DMS 273 (cell line): Measurements from ENCODE around the gene VEZF1.
"Not testable (repeated sequence)": the region's sequence is repeated elsewhere in the genome, so short reads cannot be mapped to it uniquely, and the experiment has no call there.

Experiments
- DNase-seq: peaks from one replicate; lab custom pipeline; 2025; ENCODE audit not compliant: unreplicated experiment; lab: John Stamatoyannopoulos, UW

VEZF1 gene

GRCh38 chr17:57976594-57976993, 11.5 kb downstream of the VEZF1 start:
- DNase-seq = no peak

- DNase-seq = no peak
Observed at GRCh38 chr17:57975044-57975443, 13.0 kb downstream of the VEZF1 start.

- not testable (repeated sequence) for DNase-seq
Observed at GRCh38 chr17:57974053-57974824, 13.8 kb downstream of the VEZF1 start.

GRCh38 chr17:57972151-57972550, 15.9 kb downstream of the VEZF1 start:
- no peak for DNase-seq

DNA sequence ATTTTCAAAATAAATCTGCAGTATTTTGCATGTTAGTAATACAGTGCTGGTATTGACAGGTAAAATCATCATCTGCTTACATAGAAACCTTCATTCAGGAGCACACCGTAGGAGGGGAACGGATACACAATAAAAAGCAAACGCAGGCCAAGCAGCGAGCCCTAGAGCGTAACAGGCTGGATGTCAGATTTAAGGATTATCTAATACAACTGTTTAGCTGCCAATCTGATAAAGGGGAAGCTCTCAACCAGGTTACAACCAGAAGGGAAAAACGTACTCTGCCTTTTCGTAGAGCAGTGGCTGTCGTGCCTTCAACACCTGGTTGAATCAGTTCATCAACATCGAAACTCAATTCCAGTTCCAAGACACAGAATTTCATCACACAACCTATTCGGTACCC, 16.5 kb downstream of the VEZF1 start:
- no peak for DNase-seq

GRCh38 chr17:57970710-57971109, 17.3 kb downstream of the VEZF1 start:
- DNase-seq = no peak

- no peak for DNase-seq
Observed at GRCh38 chr17:57968456-57968855, 19.6 kb downstream of the VEZF1 start.

DNA sequence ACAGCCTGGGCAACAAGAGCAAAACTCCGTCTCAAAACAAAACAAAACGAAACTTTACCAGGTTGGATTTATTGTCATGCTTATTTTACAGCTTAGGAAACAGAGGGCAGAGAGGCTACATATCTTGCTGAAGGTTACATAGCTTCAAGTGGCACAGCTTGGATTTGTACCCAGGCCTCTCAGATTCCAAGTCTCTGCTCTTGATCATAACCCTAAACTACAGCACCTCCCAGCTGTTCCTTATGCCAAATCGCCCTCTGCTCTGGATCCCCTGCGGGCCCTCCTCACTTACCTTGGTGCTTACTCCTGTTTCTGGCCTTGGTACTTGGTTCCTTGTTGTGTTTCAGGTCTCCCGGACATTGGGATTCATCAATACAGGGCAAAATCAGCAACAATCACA, 21.2 kb downstream of the VEZF1 start:
- DNase-seq = no peak

- DNase-seq = no peak
Observed at GRCh38 chr17:57966246-57966645, 21.8 kb downstream of the VEZF1 start.

- DNase-seq = no peak
Observed at GRCh38 chr17:57965521-57966160, 22.4 kb downstream of the VEZF1 start.

DNA sequence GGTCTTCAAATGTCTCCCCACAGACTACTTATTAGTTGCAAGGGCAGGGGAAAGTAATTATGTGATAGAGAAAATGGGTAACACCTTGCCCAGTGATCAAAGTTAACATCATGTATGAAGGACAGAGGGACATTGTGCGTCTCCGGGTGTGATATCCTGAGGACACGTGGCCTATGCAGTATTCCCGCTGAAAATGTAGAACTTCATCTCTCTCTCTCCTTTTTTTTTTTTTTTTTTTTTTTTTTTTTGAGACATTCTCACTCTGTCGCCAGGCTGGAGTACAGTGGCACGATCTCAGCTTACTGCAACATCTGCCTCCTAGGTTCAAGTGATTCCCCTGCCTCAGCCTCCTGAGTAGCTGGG, 24.9 kb downstream of the VEZF1 start:
- DNase-seq = no peak

DNA sequence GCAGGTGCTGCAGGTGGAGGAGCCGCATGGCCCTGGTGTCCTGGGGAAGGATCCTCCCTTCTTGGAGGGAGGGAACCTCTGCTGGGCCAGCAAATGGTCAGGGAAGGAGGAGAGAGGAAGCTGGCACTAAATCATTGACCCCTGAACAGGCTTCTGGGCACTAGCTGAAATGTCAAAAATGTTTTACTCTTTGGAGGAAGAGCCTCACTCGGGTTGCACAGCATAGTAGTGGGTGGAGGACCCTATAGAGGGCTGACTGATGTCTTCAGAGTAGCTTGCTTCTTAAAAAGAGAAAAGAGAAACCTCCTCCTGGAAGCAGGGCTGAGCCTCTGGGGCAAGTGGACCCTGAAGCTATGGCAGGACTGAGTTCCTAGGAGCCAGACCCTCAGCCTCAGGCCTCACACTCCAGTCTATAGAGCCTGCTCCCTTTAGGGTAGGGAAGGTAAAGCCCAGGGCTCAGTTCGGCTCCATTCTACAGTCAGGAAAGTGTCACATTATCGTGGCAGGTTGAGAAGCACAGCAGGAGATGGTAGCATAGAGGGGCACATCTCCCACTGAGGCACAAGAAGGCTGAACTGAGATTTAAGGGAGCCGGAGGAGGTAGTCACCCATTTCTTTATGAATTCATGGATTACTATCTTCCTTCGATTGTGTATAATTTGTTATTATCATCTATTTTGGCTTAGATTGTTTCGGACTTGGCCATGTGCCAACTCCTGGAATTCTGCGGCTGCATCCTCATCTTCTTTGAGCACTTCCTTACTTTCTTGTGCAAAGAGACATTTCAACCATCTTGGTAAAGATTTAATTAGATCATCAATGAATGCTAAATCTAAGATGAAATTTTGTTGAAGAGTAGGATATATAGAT, 25.5 kb downstream of the VEZF1 start:
- no peak for DNase-seq

- DNase-seq = no peak
Observed at GRCh38 chr17:57959929-57960328, 28.1 kb downstream of the VEZF1 start.

- not testable (repeated sequence) for DNase-seq
Observed at GRCh38 chr17:57958391-57958790, 29.7 kb downstream of the VEZF1 start.

DNA sequence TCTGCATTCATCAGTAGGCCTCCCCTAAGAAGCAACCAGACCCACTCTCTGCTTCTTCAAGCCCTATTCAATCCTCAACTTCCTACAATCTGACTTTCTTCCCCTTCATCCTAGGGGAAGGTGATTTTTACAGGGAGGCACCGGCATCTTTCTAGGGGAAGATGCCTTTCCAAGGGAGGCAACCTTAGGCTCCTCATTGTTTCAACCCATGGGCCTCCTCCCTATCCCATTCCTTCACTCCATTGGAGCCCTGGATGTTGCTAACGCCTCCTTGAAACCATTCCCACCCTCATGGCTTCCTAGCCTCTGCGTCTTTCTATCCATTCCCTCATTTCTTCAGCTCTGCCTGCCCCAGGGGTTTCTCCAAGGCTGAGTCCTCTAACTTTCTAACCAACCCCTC, 30.2 kb downstream of the VEZF1 start:
- no peak for DNase-seq

DNA sequence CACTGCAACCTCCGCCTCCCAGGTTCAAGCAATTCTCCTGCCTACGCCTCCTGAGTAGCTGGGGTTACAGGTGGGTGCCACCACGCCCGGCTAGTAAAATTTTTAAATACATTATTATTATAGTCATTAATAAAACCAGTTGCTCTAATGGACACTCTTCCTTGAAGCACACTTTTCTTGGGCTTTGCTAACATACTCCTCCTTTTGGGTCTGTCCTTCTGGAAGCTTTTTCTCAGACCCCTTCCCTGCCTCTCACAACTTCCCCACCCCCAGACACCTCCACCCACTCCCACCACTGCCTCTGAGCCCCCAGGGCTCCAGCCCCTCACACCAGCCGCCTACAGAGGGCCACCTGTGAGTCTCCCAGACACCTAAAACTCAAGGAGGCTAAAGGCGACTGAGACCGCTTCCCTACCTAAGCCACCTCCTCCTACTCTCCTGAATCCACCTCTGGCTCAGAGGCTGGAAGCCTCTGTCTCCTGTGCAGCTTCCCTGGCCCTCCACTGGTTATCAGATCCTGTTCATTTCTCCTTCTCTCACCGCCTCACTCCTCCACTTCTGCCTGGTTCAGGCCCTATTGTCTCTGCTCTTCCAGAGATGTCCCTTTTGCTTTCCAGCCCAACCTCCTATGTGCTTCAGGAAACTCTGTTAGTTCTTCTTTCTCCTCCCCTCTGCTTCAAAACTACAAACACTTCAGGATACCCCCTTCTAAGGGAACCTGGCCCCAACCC, 30.8 kb downstream of the VEZF1 start:
- DNase-seq = no peak

GRCh38 chr17:57956291-57957119, 31.5 kb downstream of the VEZF1 start:
- peak; percentile 54 for DNase-seq

GRCh38 chr17:57955183-57955931, 32.7 kb downstream of the VEZF1 start, which contains the start of gene CUEDC1:
TSS of gene CUEDC1 (minus strand) at chr17:57955412. CDS start at chr17:57885564, 69,848 bp downstream.
- peak; percentile 85 for DNase-seq

GRCh38 chr17:57954397-57955182, 33.5 kb downstream of the VEZF1 start:
- DNase-seq = peak; percentile 75
